Measurements from ENCODE around the gene NANOS2.

NANOS2 gene

GRCh38 chr19:45863840-45864628 lies 50.5 kb downstream of the NANOS2 start, which contains the start of gene FOXA3:
Gene FOXA3, plus strand, starts transcription at chr19:45864326. Its CDS starts 131 bp downstream, at chr19:45864457.
- no peaks in the 10 kb centered on the region for H3K9me3 Mint-ChIP-seq

GRCh38 chr19:45863335-45863839 lies 51.2 kb downstream of the NANOS2 start:
- Mint-ChIP-seq H3K9me3 (no peaks in the 10 kb centered on the region), H3K27ac (peak overlapping the region; percentile 94), H3K27me3 (ENCODE audit: low read depth) (peaks cover 50% of the 10 kb centered on the region), H3K4me1 (ENCODE audit: low read depth) (peaks cover 19% of the 10 kb centered on the region), H3K36me3 (ENCODE audit: low read depth) (peaks cover 15% of the 10 kb centered on the region), H3K4me3 (peak overlapping the region; percentile 96)

More at GRCh38 chr19:45863840-45864628, 50.5 kb downstream of the NANOS2 start, which contains the start of gene FOXA3:
- peaks cover 19% of the 10 kb centered on the region for H3K4me1 Mint-ChIP-seq (ENCODE audit: low read depth)
- H3K36me3 Mint-ChIP-seq (ENCODE audit: low read depth) = peaks cover 13% of the 10 kb centered on the region
- peaks cover 50% of the 10 kb centered on the region for H3K27me3 Mint-ChIP-seq (ENCODE audit: low read depth)
- peak within 1 kb of the TSS; percentile 94 for H3K27ac Mint-ChIP-seq
- H3K4me3 Mint-ChIP-seq = peak within 1 kb of the TSS; percentile 96

All from T-helper 1 cell treated with Interleukin-12 subunit alpha and Interleukin-12 subunit beta and Interleukin-4 antibody, amounts not matched to agents 30 μg/mL and 1 μg/mL, for 36 hours (primary cell).